Left ventricle myocardium inferior (tissue), 1 donor: ENCODE results near the gene PDCD2. TPM values are rescaled to one million over a fixed set of nuclear protein-coding genes. Genes with fewer than 3 reads are reported as not detected.

ENCODE experiments used
- DNase-seq: peaks from one replicate; pipeline ENCODE4 v3.0.0-alpha.2; 2020
- H3K27ac ChIP-seq: fragments of 200-600 bp; replicated peaks from 2 replicates; pipeline ENCODE4 v1.8.0; 2021
- H3K27me3 ChIP-seq: fragments of 200-600 bp; 2 replicates; pipeline ENCODE4 v1.8.0; 2021; ENCODE audit warnings: low read depth
- H3K36me3 ChIP-seq: fragments of 200-600 bp; 2 replicates; pipeline ENCODE4 v1.8.0; 2021
- H3K4me1 ChIP-seq: fragments of 200-600 bp; 2 replicates; pipeline ENCODE4 v1.8.0; 2021
- H3K4me3 ChIP-seq: fragments of 200-600 bp; 2 replicates; pipeline ENCODE4 v1.8.0; 2021; ENCODE audit warnings: mild to moderate bottlenecking, moderate library complexity
- H3K9me3 ChIP-seq: fragments of 200-600 bp; replicated peaks from 2 replicates; pipeline ENCODE4 v1.8.0; 2021
- CTCF ChIP-seq: fragments of 200-600 bp; IDR thresholded peaks from 2 replicates; pipeline ENCODE4 v1.8.0; 2021; ENCODE audit warnings: antibody characterized with exemption, mild to moderate bottlenecking, borderline replicate concordance
- intact Hi-C: fragments of 100-400 bp; cut with micrococcal nuclease; formaldehyde crosslinking; loops from one replicate; pipeline ENCODE4 v1.11.0; 2022
- total RNA-seq: library from RNA; stranded (reverse); fragmentation: NEBNext Ultra II Directional; extraction: Animal tissue kit (Norgen Biotek cat#: 25700); gene quantifications from one replicate; pipeline ENCODE4 v1.2.1, GENCODE V29; 2021
- donor health status: DM: no; HTN: yes; CAD: no; lungs with severe emphysema.

PDCD2 gene
- total RNA-seq, 1 donor from 2014 or later: 30.6 TPM

- H3K27me3 ChIP-seq: no peaks in the 10 kb centered on the region
- intact Hi-C loops: no loop called here
- H3K4me3 ChIP-seq: no peak overlapping the region
- TF ChIP-seq CTCF: no peak
- H3K9me3 ChIP-seq: no peaks in the 10 kb centered on the region
- peaks cover 99% of the 10 kb centered on the region for H3K36me3 ChIP-seq
- H3K4me1 ChIP-seq: peaks cover 71% of the 10 kb centered on the region
- no peak for DNase-seq
- H3K27ac ChIP-seq: no peak overlapping the region
Measured at GRCh38 chr6:170542031-170542719, 42.3 kb downstream of the PDCD2 start.

- no peak for DNase-seq
- H3K36me3 ChIP-seq: peaks cover 99% of the 10 kb centered on the region
- H3K9me3 ChIP-seq: no peaks in the 10 kb centered on the region
- no peak overlapping the region for H3K4me3 ChIP-seq
- H3K4me1 ChIP-seq: peaks cover 28% of the 10 kb centered on the region
- TF ChIP-seq CTCF: no peak
- intact Hi-C loops: no loop called here
- H3K27me3 ChIP-seq: no peaks in the 10 kb centered on the region
- no peak overlapping the region for H3K27ac ChIP-seq
Measured at GRCh38 chr6:170537329-170537728, 47.1 kb downstream of the PDCD2 start.

- no peaks in the 10 kb centered on the region for H3K9me3 ChIP-seq
- no peak overlapping the region for H3K4me3 ChIP-seq
- DNase-seq: no peak
- TF ChIP-seq CTCF: no peak
- H3K36me3 ChIP-seq: peaks cover 92% of the 10 kb centered on the region
- intact Hi-C loops: no loop called here
- H3K27me3 ChIP-seq: no peaks in the 10 kb centered on the region
- H3K4me1 ChIP-seq: peaks cover 21% of the 10 kb centered on the region
- no peak overlapping the region for H3K27ac ChIP-seq
Measured at GRCh38 chr6:170536671-170537070, 47.8 kb downstream of the PDCD2 start.

DNA sequence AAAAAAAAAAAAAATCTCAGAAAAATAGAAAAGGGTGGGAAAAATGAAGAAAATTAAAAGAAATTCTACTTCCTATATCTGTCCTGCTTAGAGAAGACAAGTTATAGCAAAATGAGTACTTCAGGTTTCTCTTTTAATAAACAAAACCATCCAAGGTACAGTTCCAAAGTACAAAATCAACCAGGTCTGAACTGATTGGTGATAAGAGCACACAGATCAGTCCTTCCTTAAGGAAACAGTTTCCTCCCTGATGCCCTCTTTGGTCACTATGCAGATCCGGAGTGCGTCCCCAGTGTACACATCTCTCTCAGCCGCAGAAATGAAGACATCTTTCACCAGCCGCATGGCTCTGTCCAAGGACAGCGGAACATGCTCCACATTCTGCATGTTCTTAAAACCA lies 49.4 kb downstream of the PDCD2 start:
- intact Hi-C loops: no loop called here
- H3K27ac ChIP-seq: no peak overlapping the region
- peaks cover 9% of the 10 kb centered on the region for H3K4me1 ChIP-seq
- TF ChIP-seq CTCF: no peak
- H3K36me3 ChIP-seq: peaks cover 76% of the 10 kb centered on the region
- no peaks in the 10 kb centered on the region for H3K9me3 ChIP-seq
- H3K27me3 ChIP-seq: no peaks in the 10 kb centered on the region
- DNase-seq: no peak
- no peak overlapping the region for H3K4me3 ChIP-seq

- Histone ChIP-seq H3K9me3 (no peaks in the 10 kb centered on the region), H3K4me3 (no peak overlapping the region), H3K4me1 (peaks cover 7% of the 10 kb centered on the region), H3K27ac (no peak overlapping the region), H3K27me3 (no peaks in the 10 kb centered on the region), H3K36me3 (peaks cover 64% of the 10 kb centered on the region)
- intact Hi-C loops: loop anchor here (5.0 kb wide), 1 partner anchor 701 kb away; no protein-coding TSS in a partner anchor
- no peak for TF ChIP-seq CTCF
- DNase-seq: no peak
Measured at GRCh38 chr6:170533792-170534191, 50.6 kb downstream of the PDCD2 start.
